SK-MEL-5 (cell line): Measurements from ENCODE around the gene OR5V1. TPM values are rescaled to one million over a fixed set of nuclear protein-coding genes. Genes with fewer than 3 reads are reported as not detected.

Experiments
- total RNA-seq: library from RNA; depleted of rRNA; stranded (reverse); fragments of >200 nt; shearing (Covaris generic); gene quantifications from 2 replicates; pipeline ENCODE4 v1.2.3, GENCODE V29; 2014; rRNA removed

The OR5V1 gene
- total RNA-seq, 1 experiment from 2014 or later = not detected

Other genes with a start within 250 kb of the OR5V1 start
- not detected in 2 replicates for gene OR2J2, start 198.0 kb downstream of the OR5V1 start, total RNA-seq
- not detected in 2 replicates for gene OR14J1, start 67.2 kb downstream of the OR5V1 start, total RNA-seq
- not detected in 2 replicates for gene OR12D3, start 6.4 kb upstream of the OR5V1 start, total RNA-seq
- not detected in 2 replicates for gene OR12D2, start 26.8 kb upstream of the OR5V1 start, total RNA-seq
- not detected in 2 replicates for gene OR12D1, start 46.1 kb upstream of the OR5V1 start, total RNA-seq
- not detected in 2 replicates for gene OR10C1, start 70.4 kb upstream of the OR5V1 start, total RNA-seq
- gene OR11A1, start 88.2 kb upstream of the OR5V1 start, total RNA-seq = not detected in 2 replicates
- not detected in 2 replicates for gene OR2H1, start 88.3 kb upstream of the OR5V1 start, total RNA-seq
- not detected in 2 replicates for gene MAS1L, start 119.1 kb upstream of the OR5V1 start, total RNA-seq
- not detected in 2 replicates for gene UBD, start 190.9 kb upstream of the OR5V1 start, total RNA-seq
- not detected in 2 replicates for gene OR2H2, start 216.3 kb upstream of the OR5V1 start, total RNA-seq